Sigmoid colon (tissue), 4 donors: ENCODE results near the gene GEMIN8.

ENCODE experiments used
- EP300 ChIP-seq, 4 donors: sonication (generic); formaldehyde crosslinking; IDR thresholded peaks; one replicate each; pipeline ENCODE4 v1.6.1; 2017; ENCODE audit warnings: antibody characterized with exemption in 4 of 4
- POLR2A ChIP-seq, 2 donors: fragments of 450-650 bp; IDR thresholded peaks; one replicate each; pipeline ENCODE4 v1.6.1; 2016; ENCODE audit warnings: antibody characterized with exemption in 2 of 2, mild to moderate bottlenecking in 2 of 2, moderate library complexity in 2 of 2
- POLR2AphosphoS5 ChIP-seq, 4 donors: sonication (generic); formaldehyde crosslinking; IDR thresholded peaks; one replicate each; pipeline ENCODE4 v1.6.1; 2017; ENCODE audit warnings: antibody characterized with exemption in 4 of 4
- TF ChIP-seq, protein P1 (sequence below), 4 experiments: fragments of 450-650 bp in 3 of 4; fragments of 200-600 bp in 1 of 4; IDR thresholded peaks; one replicate each; pipeline ENCODE4 v1.5.1; 2016 to 2019; ENCODE audit warnings: antibody characterized with exemption in 4 of 4, mild to moderate bottlenecking in 3 of 4, moderate library complexity in 2 of 4

DNA sequence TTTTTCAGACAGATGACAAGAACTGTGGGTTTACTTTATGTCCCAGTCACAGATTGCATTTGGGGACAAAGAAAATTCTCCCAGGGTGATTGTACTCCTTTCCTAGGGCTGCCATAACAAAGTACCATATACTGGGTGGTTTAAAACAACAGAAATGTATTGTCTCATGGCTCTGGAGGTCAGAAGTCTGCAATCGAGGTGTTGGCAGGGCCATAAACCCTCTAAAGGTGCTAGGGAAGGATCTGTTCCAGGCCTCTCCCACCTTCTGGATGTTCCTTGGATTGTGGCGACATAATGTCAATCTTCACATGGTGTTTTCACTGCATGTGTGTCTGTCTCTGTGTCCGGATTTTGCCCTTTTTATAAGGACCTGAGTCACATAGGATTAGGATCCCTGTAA lies 12.3 kb downstream of the GEMIN8 start:
- TF ChIP-seq, protein P1, sequence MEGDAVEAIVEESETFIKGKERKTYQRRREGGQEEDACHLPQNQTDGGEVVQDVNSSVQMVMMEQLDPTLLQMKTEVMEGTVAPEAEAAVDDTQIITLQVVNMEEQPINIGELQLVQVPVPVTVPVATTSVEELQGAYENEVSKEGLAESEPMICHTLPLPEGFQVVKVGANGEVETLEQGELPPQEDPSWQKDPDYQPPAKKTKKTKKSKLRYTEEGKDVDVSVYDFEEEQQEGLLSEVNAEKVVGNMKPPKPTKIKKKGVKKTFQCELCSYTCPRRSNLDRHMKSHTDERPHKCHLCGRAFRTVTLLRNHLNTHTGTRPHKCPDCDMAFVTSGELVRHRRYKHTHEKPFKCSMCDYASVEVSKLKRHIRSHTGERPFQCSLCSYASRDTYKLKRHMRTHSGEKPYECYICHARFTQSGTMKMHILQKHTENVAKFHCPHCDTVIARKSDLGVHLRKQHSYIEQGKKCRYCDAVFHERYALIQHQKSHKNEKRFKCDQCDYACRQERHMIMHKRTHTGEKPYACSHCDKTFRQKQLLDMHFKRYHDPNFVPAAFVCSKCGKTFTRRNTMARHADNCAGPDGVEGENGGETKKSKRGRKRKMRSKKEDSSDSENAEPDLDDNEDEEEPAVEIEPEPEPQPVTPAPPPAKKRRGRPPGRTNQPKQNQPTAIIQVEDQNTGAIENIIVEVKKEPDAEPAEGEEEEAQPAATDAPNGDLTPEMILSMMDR (IDR thresholded peaks at IDR 0.05), result no peak
- no peak for TF ChIP-seq POLR2A (IDR thresholded peaks at IDR 0.05)
- TF ChIP-seq POLR2AphosphoS5 (IDR thresholded peaks at IDR 0.05), result no peak
- no peak for TF ChIP-seq EP300 (IDR thresholded peaks at IDR 0.05)
